Thoracic aorta (tissue), 2 donors: Measurements from ENCODE around the gene OR51V1. TPM values are rescaled to one million over a fixed set of nuclear protein-coding genes. Genes with fewer than 3 reads are reported as not detected.

ENCODE experiments used
- ATAC-seq: fragments of 150-250 bp; one replicate; pipeline ENCODE4 v1.8.0; 2017; ENCODE audit warnings: low read depth; ENCODE audit not compliant: insufficient number of reproducible peaks, low FRiP score
- DNase-seq: peaks from one replicate; pipeline ENCODE4 v3.0.0-alpha.2; 2020; ENCODE audit warnings: low spot score
- H3K27ac ChIP-seq, 2 donors: fragments of 200-600 bp; sonication (generic); 1 replicate in 1 of 2; 2 replicates in 1 of 2; pipeline ENCODE4 v1.5.1; 2016; ENCODE audit warnings: mild to moderate bottlenecking in 2 of 2, moderate library complexity in 2 of 2
- H3K27me3 ChIP-seq: fragments of 200-600 bp; sonication (generic); replicated peaks from 2 replicates; pipeline ENCODE4 v1.6.0; 2016; ENCODE audit warnings: mild to moderate bottlenecking; ENCODE audit not compliant: insufficient read depth
- H3K36me3 ChIP-seq: fragments of 200-600 bp; sonication (generic); one replicate; pipeline ENCODE4 v1.5.1; 2016
- H3K4me1 ChIP-seq, 2 donors: fragments of 200-600 bp; sonication (generic); 1 replicate in 1 of 2; 2 replicates in 1 of 2; pipeline versions ENCODE4 v1.5.1 to v1.6.0; 2016; ENCODE audit warnings: low read depth in 2 of 2, mild to moderate bottlenecking in 1 of 2; ENCODE audit not compliant: control insufficient read depth in 1 of 2
- H3K4me3 ChIP-seq: fragments of 200-600 bp; sonication (generic); 2 replicates; pipeline ENCODE4 v1.5.1; 2016; ENCODE audit warnings: mild to moderate bottlenecking
- H3K9me3 ChIP-seq: fragments of 200-600 bp; sonication (generic); 2 replicates; pipeline ENCODE4 v1.5.1; 2016
- CTCF ChIP-seq: fragments of 200-600 bp; sonication (generic); IDR thresholded peaks from one replicate; pipeline ENCODE4 v1.5.1; 2019; ENCODE audit warnings: antibody characterized with exemption
- total RNA-seq, 2 donors: library from RNA; depleted of rRNA; stranded (reverse); fragments of >200 nt; gene quantifications; one replicate each; pipeline versions ENCODE4 v1.1.0 to v1.2.3, GENCODE V29; 2016

Gene OR51V1
- total RNA-seq, 2 donors from 2014 or later, result not detected

DNA sequence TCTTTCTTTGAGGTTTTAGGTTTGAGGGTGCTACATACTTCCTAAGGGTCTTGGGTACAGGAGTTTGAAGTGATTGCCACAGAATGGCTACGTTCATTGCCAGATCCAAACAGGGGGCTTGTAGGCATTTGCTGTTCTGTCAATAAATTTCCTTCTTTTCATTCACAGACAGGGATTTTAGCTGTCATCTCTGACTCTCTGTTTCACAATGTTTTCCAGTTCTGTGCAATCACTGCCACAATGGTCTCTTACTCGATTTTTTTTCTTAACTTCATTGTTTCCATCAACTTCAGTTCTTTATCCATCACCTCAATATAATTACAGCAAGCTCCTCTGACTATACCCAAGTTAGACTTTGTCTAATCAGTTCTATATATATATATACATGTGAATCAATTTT lies 40.0 kb upstream of the OR51V1 start:
- DNase-seq, result no peak
- no peaks in the 10 kb centered on the region for H3K36me3 ChIP-seq
- TF ChIP-seq CTCF, result no peak

GRCh38 chr11:5240056-5240455 lies 39.6 kb upstream of the OR51V1 start:
- Histone ChIP-seq H3K27ac (no peak overlapping the region), H3K4me3 (no peak overlapping the region), H3K9me3 (no peaks in the 10 kb centered on the region), H3K4me1 (no peaks in the 10 kb centered on the region), H3K27me3 (no peaks in the 10 kb centered on the region), H3K36me3 (no peaks in the 10 kb centered on the region)
- TF ChIP-seq CTCF, result no peak
- DNase-seq (no peak), ATAC-seq (no peak)

More for the DNA sequence above, 40.0 kb upstream of the OR51V1 start:
- ATAC-seq, result no peak
- H3K4me3 ChIP-seq, result no peak overlapping the region
- no peaks in the 10 kb centered on the region for H3K27me3 ChIP-seq
- no peak overlapping the region for H3K27ac ChIP-seq
- no peaks in the 10 kb centered on the region for H3K9me3 ChIP-seq
- no peaks in the 10 kb centered on the region for H3K4me1 ChIP-seq

DNA sequence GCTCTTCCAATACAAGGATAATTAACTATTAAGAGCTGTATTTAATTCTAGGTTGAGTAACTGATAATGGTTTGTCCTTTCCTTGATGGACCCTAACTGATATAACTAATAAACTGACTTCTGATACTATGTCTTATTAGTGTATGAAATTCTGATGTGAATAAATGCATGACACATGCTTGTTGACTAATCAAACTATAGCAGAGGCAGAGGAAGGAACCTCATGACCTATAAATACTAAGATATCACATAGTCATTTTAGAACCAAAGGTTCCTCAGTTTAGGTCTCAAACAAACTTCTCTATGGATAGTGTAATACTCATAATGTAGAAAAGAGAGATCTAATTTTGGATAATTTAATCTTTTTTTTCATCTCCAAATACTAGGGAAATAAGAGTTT lies 38.6 kb upstream of the OR51V1 start:
- Histone ChIP-seq H3K36me3 (no peaks in the 10 kb centered on the region), H3K9me3 (no peaks in the 10 kb centered on the region), H3K4me1 (no peaks in the 10 kb centered on the region), H3K4me3 (no peak overlapping the region), H3K27ac (no peak overlapping the region), H3K27me3 (no peaks in the 10 kb centered on the region)
- ATAC-seq (no peak), DNase-seq (no peak)
- TF ChIP-seq CTCF, result no peak

GRCh38 chr11:5238486-5238885 lies 38.0 kb upstream of the OR51V1 start:
- Histone ChIP-seq H3K4me3 (no peak overlapping the region), H3K36me3 (no peaks in the 10 kb centered on the region), H3K9me3 (no peaks in the 10 kb centered on the region), H3K4me1 (no peaks in the 10 kb centered on the region), H3K27me3 (no peaks in the 10 kb centered on the region), H3K27ac (no peak overlapping the region)
- TF ChIP-seq CTCF, result no peak
- no peak for ATAC-seq
- DNase-seq, result no peak

GRCh38 chr11:5237420-5237819 lies 36.9 kb upstream of the OR51V1 start:
- no peak for TF ChIP-seq CTCF
- no peak overlapping the region for H3K4me3 ChIP-seq
- no peaks in the 10 kb centered on the region for H3K4me1 ChIP-seq

More at GRCh38 chr11:5237420-5237819, 36.9 kb upstream of the OR51V1 start:
- Histone ChIP-seq H3K27ac (no peak overlapping the region), H3K36me3 (no peaks in the 10 kb centered on the region), H3K27me3 (no peaks in the 10 kb centered on the region), H3K9me3 (no peaks in the 10 kb centered on the region)
- no peak for DNase-seq
- no peak for ATAC-seq
